Stimulated activated CD8-positive, alpha-beta memory T cell treated with anti-CD3 and anti-CD28 coated beads, Interleukin-7, amount 100 ng/mL, for 1 hour (primary cell): ENCODE measurements around the gene SLC4A3.
"Not testable (repeated sequence)": the region's sequence is repeated elsewhere in the genome, so short reads cannot be mapped to it uniquely, and the experiment has no call there.

Experiments used
- DNase-seq, 2 donors: peaks; one replicate each; pipeline ENCODE4 v3.0.0-alpha.2; 2020; ENCODE audit warnings: low read depth in 2 of 2

SLC4A3 gene

GRCh38 chr2:219680958-219681693 lies 53.7 kb downstream of the SLC4A3 start:
- no peak for DNase-seq

- DNase-seq: no peak
Observed at GRCh38 chr2:219681694-219682300, 54.4 kb downstream of the SLC4A3 start.

GRCh38 chr2:219683474-219683873 lies 56.0 kb downstream of the SLC4A3 start:
- DNase-seq: not testable (repeated sequence)

GRCh38 chr2:219684721-219685689 lies 57.6 kb downstream of the SLC4A3 start:
- DNase-seq: no peak

GRCh38 chr2:219687272-219687671 lies 59.8 kb downstream of the SLC4A3 start:
- no peak for DNase-seq

- DNase-seq: no peak
Observed at GRCh38 chr2:219687882-219688559, 60.6 kb downstream of the SLC4A3 start.

GRCh38 chr2:219688560-219689445 lies 61.4 kb downstream of the SLC4A3 start:
- DNase-seq: no peak

GRCh38 chr2:219689676-219690628 lies 62.5 kb downstream of the SLC4A3 start:
- no peak for DNase-seq

- no peak for DNase-seq
Observed at GRCh38 chr2:219691571-219691970, 64.1 kb downstream of the SLC4A3 start.
